Measurements from ENCODE around the gene KERA.

KERA gene

GRCh38 chr12:91056488-91056887 lies 1.3 kb downstream of the KERA start:
- Histone ChIP-seq H3K36me3 (no peaks in the 10 kb centered on the region), H3K27ac (no peak overlapping the region), H3K9me3 (ENCODE audit: severe bottlenecking) (no peaks in the 10 kb centered on the region), H3K4me3 (ENCODE audit: low read depth, low read length) (no peak overlapping the region), H3K27me3 (ENCODE audit: insufficient read depth, low read depth, severe bottlenecking) (no peaks in the 10 kb centered on the region)
- DNase-seq, result no peak
- no peak for TF ChIP-seq CTCF (IDR thresholded peaks at IDR 0.05; ENCODE audit: low read depth, low read length)

GRCh38 chr12:91055976-91056375 lies 1.8 kb downstream of the KERA start:
- H3K36me3 ChIP-seq, result no peaks in the 10 kb centered on the region
- DNase-seq, result no peak
- no peak overlapping the region for H3K4me3 ChIP-seq (ENCODE audit: low read depth, low read length)
- no peaks in the 10 kb centered on the region for H3K9me3 ChIP-seq (ENCODE audit: severe bottlenecking)
- no peak for TF ChIP-seq CTCF (IDR thresholded peaks at IDR 0.05; ENCODE audit: low read depth, low read length)
- H3K27ac ChIP-seq, result no peak overlapping the region
- no peaks in the 10 kb centered on the region for H3K27me3 ChIP-seq (ENCODE audit: insufficient read depth, low read depth, severe bottlenecking)

- H3K9me3 ChIP-seq (ENCODE audit: severe bottlenecking), result no peaks in the 10 kb centered on the region
- H3K36me3 ChIP-seq, result no peaks in the 10 kb centered on the region
- H3K4me3 ChIP-seq (ENCODE audit: low read depth, low read length), result no peak overlapping the region
- no peak overlapping the region for H3K27ac ChIP-seq
- no peaks in the 10 kb centered on the region for H3K27me3 ChIP-seq (ENCODE audit: insufficient read depth, low read depth, severe bottlenecking)
- TF ChIP-seq CTCF (IDR thresholded peaks at IDR 0.05; ENCODE audit: low read depth, low read length), result no peak
- DNase-seq, result no peak
Observed at GRCh38 chr12:91053951-91054715, 3.7 kb downstream of the KERA start.

GRCh38 chr12:91052026-91052425 lies 5.8 kb downstream of the KERA start:
- no peaks in the 10 kb centered on the region for H3K27me3 ChIP-seq (ENCODE audit: insufficient read depth, low read depth, severe bottlenecking)
- H3K36me3 ChIP-seq, result no peaks in the 10 kb centered on the region
- TF ChIP-seq CTCF (IDR thresholded peaks at IDR 0.05; ENCODE audit: low read depth, low read length), result no peak
- H3K9me3 ChIP-seq (ENCODE audit: severe bottlenecking), result no peaks in the 10 kb centered on the region
- no peak overlapping the region for H3K27ac ChIP-seq
- no peak overlapping the region for H3K4me3 ChIP-seq (ENCODE audit: low read depth, low read length)
- no peak for DNase-seq

- Histone ChIP-seq H3K9me3 (ENCODE audit: severe bottlenecking) (peaks cover 2% of the 10 kb centered on the region), H3K27ac (no peak overlapping the region), H3K36me3 (no peaks in the 10 kb centered on the region), H3K27me3 (ENCODE audit: insufficient read depth, low read depth, severe bottlenecking) (no peaks in the 10 kb centered on the region), H3K4me3 (ENCODE audit: low read depth, low read length) (no peak overlapping the region)
- TF ChIP-seq CTCF (IDR thresholded peaks at IDR 0.05; ENCODE audit: low read depth, low read length), result no peak
- no peak for DNase-seq
Observed at GRCh38 chr12:91044586-91044985, 13.2 kb downstream of the KERA start.

- H3K27me3 ChIP-seq (ENCODE audit: insufficient read depth, low read depth, severe bottlenecking), result no peaks in the 10 kb centered on the region
- no peak overlapping the region for H3K4me3 ChIP-seq (ENCODE audit: low read depth, low read length)
- DNase-seq, result peak; percentile 36
- no peak for TF ChIP-seq CTCF (IDR thresholded peaks at IDR 0.05; ENCODE audit: low read depth, low read length)
- no peaks in the 10 kb centered on the region for H3K36me3 ChIP-seq
- peaks cover 2% of the 10 kb centered on the region for H3K9me3 ChIP-seq (ENCODE audit: severe bottlenecking)
- H3K27ac ChIP-seq, result no peak overlapping the region
Observed at GRCh38 chr12:91043408-91043807, 14.4 kb downstream of the KERA start.
